PC-3 (cell line): ENCODE data around the gene SH2D1A.

Source experiments
- CTCF ChIP-seq: fragments of 300-600 bp; sonication (generic); conservative IDR thresholded peaks from 2 replicates; pipeline ENCODE4 v1.5.1; 2017; ENCODE audit warnings: antibody characterized with exemption, low read depth, mild to moderate bottlenecking, low read length
- EZH2 ChIP-seq: fragments of 300-600 bp; sonication (generic); IDR thresholded peaks from one replicate; pipeline ENCODE4 v1.6.1; 2017; ENCODE audit warnings: antibody characterized with exemption, mild to moderate bottlenecking, low read length; ENCODE audit not compliant: unreplicated experiment

GRCh38 chrX:124407226-124407625 is 60.9 kb downstream of the SH2D1A start:
- no peak for TF ChIP-seq CTCF
- no peak for TF ChIP-seq EZH2
